AG20443 (cell line): ENCODE results near the gene ZNF664.
"Not testable (repeated sequence)": the region's sequence is repeated elsewhere in the genome, so short reads cannot be mapped to it uniquely, and the experiment has no call there.

Experiments
- DNase-seq: peaks from one replicate; pipeline ENCODE4 v3.0.0; 2012; ENCODE audit warnings: low spot score, mixed read lengths

Gene ZNF664

GRCh38 chr12:123941624-123942237, 31.3 kb upstream of the ZNF664 start:
- no peak for DNase-seq

GRCh38 chr12:123942238-123942653, 30.8 kb upstream of the ZNF664 start:
- DNase-seq: peak; percentile 86

- DNase-seq: no peak
These were observed 29.9 kb upstream of the ZNF664 start for GRCh38 chr12:123942911-123943648.

- DNase-seq: no peak
These were observed 29.2 kb upstream of the ZNF664 start for GRCh38 chr12:123943816-123944215.

- no peak for DNase-seq
These were observed 28.3 kb upstream of the ZNF664 start for GRCh38 chr12:123944696-123945095.

GRCh38 chr12:123945287-123946151, 27.5 kb upstream of the ZNF664 start:
- no peak for DNase-seq

GRCh38 chr12:123946152-123946515, 26.9 kb upstream of the ZNF664 start:
- no peak for DNase-seq

- not testable (repeated sequence) for DNase-seq
These were observed 26.2 kb upstream of the ZNF664 start for GRCh38 chr12:123946516-123947505.

- not testable (repeated sequence) for DNase-seq
These were observed 25.5 kb upstream of the ZNF664 start for GRCh38 chr12:123947531-123947930.

GRCh38 chr12:123948401-123948795, 24.6 kb upstream of the ZNF664 start:
- no peak for DNase-seq

GRCh38 chr12:123948796-123949769, 23.9 kb upstream of the ZNF664 start:
- DNase-seq: no peak

GRCh38 chr12:123949770-123950165, 23.2 kb upstream of the ZNF664 start:
- no peak for DNase-seq

- no peak for DNase-seq
These were observed 22.3 kb upstream of the ZNF664 start for GRCh38 chr12:123950476-123951349.

- DNase-seq: no peak
These were observed 21.5 kb upstream of the ZNF664 start for GRCh38 chr12:123951467-123951866.

- no peak for DNase-seq
These were observed 21.0 kb upstream of the ZNF664 start for GRCh38 chr12:123952037-123952436.

GRCh38 chr12:123954647-123955350, 18.2 kb upstream of the ZNF664 start:
- no peak for DNase-seq

GRCh38 chr12:123956249-123956648, 16.8 kb upstream of the ZNF664 start:
- DNase-seq: no peak

GRCh38 chr12:123957196-123957595, 15.8 kb upstream of the ZNF664 start:
- DNase-seq: no peak

GRCh38 chr12:123958462-123958861, 14.6 kb upstream of the ZNF664 start:
- no peak for DNase-seq
